Activated CD8-positive, alpha-beta memory T cell treated with anti-CD3 and anti-CD28 coated beads, Interleukin-2, amount 50 U/mL, for 1 hour (primary cell): ENCODE results near the gene LIPT2.
"Not testable (repeated sequence)": the region's sequence is repeated elsewhere in the genome, so short reads cannot be mapped to it uniquely, and the experiment has no call there.

Experiments used
- DNase-seq: peaks from one replicate; pipeline ENCODE4 v3.0.0-alpha.2; 2020; ENCODE audit errors: extremely low read depth

Gene LIPT2

GRCh38 chr11:74492974-74493790 lies at the start of gene LIPT2:
Gene LIPT2, minus strand, starts transcription at chr11:74493724. Its CDS starts 21 bp downstream, at chr11:74493703.
- peak; percentile 87 for DNase-seq

- DNase-seq = no peak
Measured at GRCh38 chr11:74541466-74541865, 47.9 kb upstream of the LIPT2 start.

- DNase-seq = no peak
Measured at GRCh38 chr11:74540270-74540669, 46.7 kb upstream of the LIPT2 start.

- no peak for DNase-seq
Measured at GRCh38 chr11:74538680-74539079, 45.2 kb upstream of the LIPT2 start.

- DNase-seq = no peak
Measured at GRCh38 chr11:74535371-74536160, 42.0 kb upstream of the LIPT2 start.

- not testable (repeated sequence) for DNase-seq
Measured at GRCh38 chr11:74534946-74535275, 41.4 kb upstream of the LIPT2 start.

GRCh38 chr11:74534216-74534945 lies 40.9 kb upstream of the LIPT2 start:
- DNase-seq = no peak

- DNase-seq = no peak
Measured at GRCh38 chr11:74533421-74533820, 39.9 kb upstream of the LIPT2 start.

- DNase-seq = no peak
Measured at GRCh38 chr11:74532501-74533246, 39.1 kb upstream of the LIPT2 start.

GRCh38 chr11:74524978-74525377 lies 31.5 kb upstream of the LIPT2 start:
- DNase-seq = no peak

GRCh38 chr11:74524501-74524900 lies 31.0 kb upstream of the LIPT2 start:
- DNase-seq = no peak

- no peak for DNase-seq
Measured at GRCh38 chr11:74522776-74523175, 29.3 kb upstream of the LIPT2 start.

GRCh38 chr11:74521666-74522252 lies 28.2 kb upstream of the LIPT2 start:
- no peak for DNase-seq

- no peak for DNase-seq
Measured at GRCh38 chr11:74520927-74521665, 27.6 kb upstream of the LIPT2 start.

- no peak for DNase-seq
Measured at GRCh38 chr11:74520316-74520715, 26.8 kb upstream of the LIPT2 start.

GRCh38 chr11:74519710-74520109 lies 26.2 kb upstream of the LIPT2 start:
- DNase-seq = no peak

GRCh38 chr11:74517592-74517991 lies 24.1 kb upstream of the LIPT2 start:
- not testable (repeated sequence) for DNase-seq

GRCh38 chr11:74507582-74507981 lies 14.1 kb upstream of the LIPT2 start:
- no peak for DNase-seq

- DNase-seq = no peak
Measured at GRCh38 chr11:74506823-74507222, 13.3 kb upstream of the LIPT2 start.

- DNase-seq = no peak
Measured at GRCh38 chr11:74505911-74506310, 12.4 kb upstream of the LIPT2 start.
